HepG2 (cell line): ENCODE results near the gene ZNF138. TPM values are rescaled to one million over a fixed set of nuclear protein-coding genes. Genes with fewer than 3 reads are reported as not detected.

Source experiments
- CREB1 ChIP-seq, 2 experiments: fragments of 450-650 bp in 1 of 2; IDR thresholded peaks; 2 replicates each; pipeline ENCODE4 v1.6.1; 2016 to 2017; ENCODE audit warnings: control low read depth in 1 of 2, mild to moderate bottlenecking in 1 of 2, missing compliant biosample characterization in 1 of 2, missing genetic modification characterization in 1 of 2
- EP300 ChIP-seq, 3 experiments: sonication (generic) in 1 of 3; formaldehyde crosslinking in 1 of 3; IDR thresholded peaks; 2 replicates each; pipeline versions ENCODE4 v1.5.1 to v1.6.1; 2011 to 2020; ENCODE audit warnings: low read depth in 2 of 3, low read length in 2 of 3, borderline replicate concordance in 1 of 3, improper control_type of control experiment in 1 of 3, mild to moderate bottlenecking in 1 of 3, missing genetic modification reagents in 1 of 3, moderate library complexity in 1 of 3
- ERF ChIP-seq: IDR thresholded peaks from 2 replicates; pipeline ENCODE4 v1.6.1; 2018; ENCODE audit warnings: missing biosample characterization, missing genetic modification reagents
- KLF6 ChIP-seq: IDR thresholded peaks from 2 replicates; pipeline ENCODE4 v1.8.0; 2016; ENCODE audit warnings: missing biosample characterization, missing genetic modification reagents
- MLLT10 ChIP-seq: sonication (generic); formaldehyde crosslinking; IDR thresholded peaks from 2 replicates; pipeline ENCODE4 v1.4.0; 2020; ENCODE audit warnings: missing genetic modification reagents
- PAX8 ChIP-seq: sonication (generic); formaldehyde crosslinking; IDR thresholded peaks from 2 replicates; pipeline ENCODE4 v1.8.0; 2022; ENCODE audit warnings: mild to moderate bottlenecking, missing genetic modification reagents, borderline replicate concordance
- PCBP2 ChIP-seq: fragments of 200-400 bp; formaldehyde crosslinking; optimal IDR thresholded peaks from 2 replicates; pipeline ENCODE3; 2018; ENCODE audit warnings: low read length, low read depth; ENCODE audit not compliant: poor library complexity, severe bottlenecking
- TBX3 ChIP-seq: fragments of 450-650 bp; IDR thresholded peaks from 2 replicates; pipeline ENCODE4 v1.6.1; 2017; ENCODE audit warnings: antibody characterized with exemption, mild to moderate bottlenecking, inconsistent platforms, borderline replicate concordance
- ZFP36L2 ChIP-seq: sonication (generic); formaldehyde crosslinking; IDR thresholded peaks from 2 replicates; pipeline ENCODE4 v1.4.0; 2020; ENCODE audit warnings: missing genetic modification reagents
- ZFY ChIP-seq: sonication (generic); formaldehyde crosslinking; IDR thresholded peaks from 2 replicates; pipeline ENCODE4 v1.4.0; 2020; ENCODE audit warnings: missing genetic modification reagents
- ZNF235 ChIP-seq: sonication (generic); formaldehyde crosslinking; IDR thresholded peaks from 2 replicates; pipeline ENCODE4 v1.8.1; 2023; ENCODE audit warnings: mild to moderate bottlenecking, missing genetic modification reagents, borderline replicate concordance
- ZNF556 ChIP-seq: sonication (generic); formaldehyde crosslinking; IDR thresholded peaks from 2 replicates; pipeline ENCODE4 v1.4.0; 2020; ENCODE audit warnings: mild to moderate bottlenecking, missing genetic modification reagents, borderline replicate concordance
- ZNF567 ChIP-seq: sonication (generic); formaldehyde crosslinking; IDR thresholded peaks from 2 replicates; pipeline ENCODE4 v1.8.1; 2023; ENCODE audit warnings: mild to moderate bottlenecking, missing genetic modification reagents, borderline replicate concordance
- polyA plus RNA-seq, 8 experiments: library from polyadenylated mRNA; depleted of rRNA in 3 of 8; stranded (reverse) in 7 of 8; unstranded in 1 of 8; fragments of >200 nt; fragmentation: Illumina TruSeq in 4 of 8; extraction: Trizol in 4 of 8; gene quantifications; 2 replicates each; pipeline versions ENCODE4 v1.2.1 to v1.2.3, GENCODE V29; 2011 to 2016; ENCODE audit warnings: low read depth in 4 of 8, missing spikeins in 1 of 8, mixed read lengths in 1 of 8; ENCODE audit not compliant: insufficient read depth in 1 of 8
- total RNA-seq, 5 experiments: library from RNA; depleted of rRNA; stranded (reverse); fragments of >200 nt; fragmentation: Illumina TruSeq; extraction: Trizol; gene quantifications; 2 replicates each; pipeline ENCODE4 v1.2.3, GENCODE V29; 2016; ENCODE audit warnings: low read depth in 1 of 5
- TF ChIP-seq, protein P1 (sequence below): sonication (generic); formaldehyde crosslinking; IDR thresholded peaks from 2 replicates; pipeline ENCODE4 v1.4.0; 2020; ENCODE audit warnings: mild to moderate bottlenecking, missing genetic modification reagents
- TF ChIP-seq, protein P2 (sequence below): IDR thresholded peaks from 2 replicates; pipeline ENCODE4 v1.6.1; 2012; ENCODE audit warnings: low read depth, low read length, improper control_type of control experiment
- TF ChIP-seq, protein P3 (sequence below): sonication (generic); formaldehyde crosslinking; IDR thresholded peaks from 2 replicates; pipeline ENCODE4 v1.9.0; 2021; ENCODE audit warnings: missing genetic modification reagents, mild to moderate bottlenecking, borderline replicate concordance
- TF ChIP-seq, protein P4 (sequence below): sonication (generic); formaldehyde crosslinking; IDR thresholded peaks from 2 replicates; pipeline ENCODE4 v1.5.0; 2020; ENCODE audit warnings: missing genetic modification reagents, mild to moderate bottlenecking, borderline replicate concordance
- TF ChIP-seq, protein P5 (sequence below): IDR thresholded peaks from 2 replicates; pipeline ENCODE4 v1.6.1; 2016; ENCODE audit warnings: missing compliant biosample characterization, missing genetic modification reagents, borderline replicate concordance
- TF ChIP-seq, protein P6 (sequence below): sonication (generic); formaldehyde crosslinking; IDR thresholded peaks from 2 replicates; pipeline ENCODE4 v1.5.0; 2020; ENCODE audit warnings: missing genetic modification reagents, mild to moderate bottlenecking, borderline replicate concordance

The ZNF138 gene
- total and polyA plus RNA-seq, 2 of the 13 experiments (the other 11 are each of a cell fraction or from before 2014, with no cell fraction given), result 2.7 to 5.8 TPM

DNA sequence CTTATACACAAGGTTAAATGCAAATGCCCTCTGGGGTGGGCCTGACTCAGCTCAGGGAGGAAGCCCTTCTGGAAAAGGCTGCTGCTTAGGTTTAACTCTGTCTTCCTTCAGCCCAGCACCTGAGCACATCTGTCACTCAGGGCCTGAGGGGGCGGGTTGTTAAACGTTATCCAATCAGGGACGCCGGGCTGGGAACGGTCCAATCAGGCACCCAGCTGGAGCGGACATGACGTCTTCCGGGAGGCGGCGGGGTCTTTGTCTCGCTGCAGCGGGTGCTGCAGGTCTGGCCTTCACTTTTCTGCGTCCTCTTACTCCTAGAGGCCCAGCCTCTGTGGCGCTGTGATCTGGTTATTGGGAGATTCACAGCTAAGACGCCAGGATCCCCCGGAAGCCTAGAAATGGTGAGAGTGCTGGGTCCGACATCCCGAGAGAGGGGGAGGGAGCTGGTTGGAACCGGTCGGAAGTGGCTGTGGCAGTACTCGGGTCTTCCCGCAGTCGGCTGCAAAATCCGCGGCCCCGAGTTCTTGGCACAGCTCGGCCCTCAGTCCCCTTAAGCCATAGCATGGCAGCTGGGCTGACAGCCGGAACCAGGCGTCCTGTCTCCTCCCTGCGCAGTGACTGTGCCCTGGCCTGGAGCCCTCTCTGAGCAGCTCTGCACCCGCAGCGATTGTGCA is at the start of gene ZNF138 (continued):
- TF ChIP-seq, protein P1, sequence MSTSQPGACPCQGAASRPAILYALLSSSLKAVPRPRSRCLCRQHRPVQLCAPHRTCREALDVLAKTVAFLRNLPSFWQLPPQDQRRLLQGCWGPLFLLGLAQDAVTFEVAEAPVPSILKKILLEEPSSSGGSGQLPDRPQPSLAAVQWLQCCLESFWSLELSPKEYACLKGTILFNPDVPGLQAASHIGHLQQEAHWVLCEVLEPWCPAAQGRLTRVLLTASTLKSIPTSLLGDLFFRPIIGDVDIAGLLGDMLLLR (CRISPR knock-in tag), result no peak
- TF ChIP-seq ZNF567 (CRISPR knock-in tag) (no peak), EP300 (IDR thresholded peaks at IDR 0.05; ENCODE audit: low read depth in 2 of 2, low read length in 2 of 2) (no peak), EP300 (CRISPR knock-in tag; IDR thresholded peaks at IDR 0.05; ENCODE audit: borderline replicate concordance) (no peak), ZFP36L2 (CRISPR knock-in tag) (no peak), KLF6 (CRISPR knock-in tag) (no peak), ZNF235 (no peak), ERF (CRISPR knock-in tag) (no peak), ZNF556 (CRISPR knock-in tag) (peak; percentile 84; the same call in 1 of the 2 replicates), PCBP2 (no peak), MLLT10 (no peak), CREB1 (IDR thresholded peaks at IDR 0.05) (peak; percentile 90), CREB1 (CRISPR knock-in tag; IDR thresholded peaks at IDR 0.05) (peak; percentile 97), PAX8 (CRISPR knock-in tag) (peak; percentile 81; the same call in 1 of the 2 replicates), TBX3 (no peak), ZFY (CRISPR knock-in tag) (peak; percentile 89)
- TF ChIP-seq, protein P2, sequence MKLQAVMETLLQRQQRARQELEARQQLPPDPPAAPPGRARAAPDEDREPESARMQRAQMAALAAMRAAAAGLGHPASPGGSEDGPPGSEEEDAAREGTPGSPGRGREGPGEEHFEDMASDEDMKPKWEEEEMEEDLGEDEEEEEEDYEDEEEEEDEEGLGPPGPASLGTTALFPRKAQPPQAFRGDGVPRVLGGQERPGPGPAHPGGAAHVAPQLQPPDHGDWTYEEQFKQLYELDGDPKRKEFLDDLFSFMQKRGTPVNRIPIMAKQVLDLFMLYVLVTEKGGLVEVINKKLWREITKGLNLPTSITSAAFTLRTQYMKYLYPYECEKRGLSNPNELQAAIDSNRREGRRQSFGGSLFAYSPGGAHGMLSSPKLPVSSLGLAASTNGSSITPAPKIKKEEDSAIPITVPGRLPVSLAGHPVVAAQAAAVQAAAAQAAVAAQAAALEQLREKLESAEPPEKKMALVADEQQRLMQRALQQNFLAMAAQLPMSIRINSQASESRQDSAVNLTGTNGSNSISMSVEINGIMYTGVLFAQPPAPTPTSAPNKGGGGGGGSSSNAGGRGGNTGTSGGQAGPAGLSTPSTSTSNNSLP, result no peak
- TF ChIP-seq, protein P3, sequence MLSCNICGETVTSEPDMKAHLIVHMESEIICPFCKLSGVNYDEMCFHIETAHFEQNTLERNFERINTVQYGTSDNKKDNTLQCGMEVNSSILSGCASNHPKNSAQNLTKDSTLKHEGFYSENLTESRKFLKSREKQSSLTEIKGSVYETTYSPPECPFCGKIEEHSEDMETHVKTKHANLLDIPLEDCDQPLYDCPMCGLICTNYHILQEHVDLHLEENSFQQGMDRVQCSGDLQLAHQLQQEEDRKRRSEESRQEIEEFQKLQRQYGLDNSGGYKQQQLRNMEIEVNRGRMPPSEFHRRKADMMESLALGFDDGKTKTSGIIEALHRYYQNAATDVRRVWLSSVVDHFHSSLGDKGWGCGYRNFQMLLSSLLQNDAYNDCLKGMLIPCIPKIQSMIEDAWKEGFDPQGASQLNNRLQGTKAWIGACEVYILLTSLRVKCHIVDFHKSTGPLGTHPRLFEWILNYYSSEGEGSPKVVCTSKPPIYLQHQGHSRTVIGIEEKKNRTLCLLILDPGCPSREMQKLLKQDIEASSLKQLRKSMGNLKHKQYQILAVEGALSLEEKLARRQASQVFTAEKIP, result no peak
- TF ChIP-seq, protein P4, sequence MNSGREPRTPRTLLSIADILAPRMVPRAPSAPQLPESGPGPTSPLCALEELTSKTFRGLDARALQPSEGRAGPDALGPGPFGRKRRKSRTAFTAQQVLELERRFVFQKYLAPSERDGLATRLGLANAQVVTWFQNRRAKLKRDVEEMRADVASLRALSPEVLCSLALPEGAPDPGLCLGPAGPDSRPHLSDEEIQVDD (CRISPR knock-in tag), result no peak
- TF ChIP-seq, protein P5, sequence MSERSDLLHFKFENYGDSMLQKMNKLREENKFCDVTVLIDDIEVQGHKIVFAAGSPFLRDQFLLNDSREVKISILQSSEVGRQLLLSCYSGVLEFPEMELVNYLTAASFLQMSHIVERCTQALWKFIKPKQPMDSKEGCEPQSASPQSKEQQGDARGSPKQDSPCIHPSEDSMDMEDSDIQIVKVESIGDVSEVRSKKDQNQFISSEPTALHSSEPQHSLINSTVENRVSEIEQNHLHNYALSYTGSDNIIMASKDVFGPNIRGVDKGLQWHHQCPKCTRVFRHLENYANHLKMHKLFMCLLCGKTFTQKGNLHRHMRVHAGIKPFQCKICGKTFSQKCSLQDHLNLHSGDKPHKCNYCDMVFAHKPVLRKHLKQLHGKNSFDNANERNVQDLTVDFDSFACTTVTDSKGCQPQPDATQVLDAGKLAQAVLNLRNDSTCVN (CRISPR knock-in tag), result no peak
- TF ChIP-seq, protein P6, sequence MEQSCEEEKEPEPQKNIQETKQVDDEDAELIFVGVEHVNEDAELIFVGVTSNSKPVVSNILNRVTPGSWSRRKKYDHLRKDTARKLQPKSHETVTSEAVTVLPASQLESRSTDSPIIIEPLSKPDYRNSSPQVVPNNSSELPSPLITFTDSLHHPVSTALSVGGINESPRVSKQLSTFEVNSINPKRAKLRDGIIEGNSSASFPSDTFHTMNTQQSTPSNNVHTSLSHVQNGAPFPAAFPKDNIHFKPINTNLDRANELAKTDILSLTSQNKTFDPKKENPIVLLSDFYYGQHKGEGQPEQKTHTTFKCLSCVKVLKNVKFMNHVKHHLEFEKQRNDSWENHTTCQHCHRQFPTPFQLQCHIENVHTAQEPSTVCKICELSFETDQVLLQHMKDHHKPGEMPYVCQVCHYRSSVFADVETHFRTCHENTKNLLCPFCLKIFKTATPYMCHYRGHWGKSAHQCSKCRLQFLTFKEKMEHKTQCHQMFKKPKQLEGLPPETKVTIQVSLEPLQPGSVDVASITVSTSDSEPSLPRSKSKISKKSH (CRISPR knock-in tag), result peak; percentile 82
